Astrocyte (in vitro differentiated cells and primary cell): ENCODE results near the gene ZNF212. TPM values are rescaled to one million over a fixed set of nuclear protein-coding genes. Genes with fewer than 3 reads are reported as not detected.
A peak's percentile ranks its signal among the peaks of the same experiment; 100 is the strongest.

Experiments used
- DNase-seq: peaks from one replicate; pipeline ENCODE4 v3.0.0-alpha.2; 2010; ENCODE audit warnings: low read depth
- FAIRE-seq: peaks from 2 replicates; lab custom pipeline; 2011; peaks lifted over from hg19 to GRCh38; lab: Jason Lieb, UNC
- H2AFZ ChIP-seq: 2 replicates; pipeline ENCODE4 v1.6.0; 2012; ENCODE audit warnings: low read depth, low read length, inconsistent platforms
- H3K27ac ChIP-seq: 2 replicates; pipeline ENCODE4 v1.5.1; 2011; ENCODE audit warnings: low read depth, low read length, inconsistent platforms
- H3K27me3 ChIP-seq: 2 replicates; pipeline ENCODE4 v1.6.0; 2011; ENCODE audit warnings: low read length, inconsistent platforms; ENCODE audit not compliant: insufficient read depth
- H3K36me3 ChIP-seq: 2 replicates; pipeline ENCODE4 v1.5.1; 2011; ENCODE audit warnings: low read length, inconsistent platforms; ENCODE audit not compliant: insufficient read depth
- H3K4me1 ChIP-seq: 2 replicates; pipeline ENCODE4 v1.5.1; 2011; ENCODE audit warnings: low read length, inconsistent platforms; ENCODE audit not compliant: insufficient read depth
- H3K4me2 ChIP-seq: 2 replicates; pipeline ENCODE4 v1.6.0; 2012; ENCODE audit warnings: low read length, inconsistent platforms
- H3K4me3 ChIP-seq: 2 replicates; pipeline ENCODE4 v1.5.1; 2011; ENCODE audit warnings: low read depth, mild to moderate bottlenecking, low read length, inconsistent platforms; ENCODE audit not compliant: insufficient read depth
- H3K79me2 ChIP-seq: 2 replicates; pipeline ENCODE4 v1.6.0; 2012; ENCODE audit warnings: mild to moderate bottlenecking, low read length, inconsistent platforms; ENCODE audit not compliant: insufficient read depth
- H3K9ac ChIP-seq: 2 replicates; pipeline ENCODE4 v1.6.0; 2012; ENCODE audit warnings: mild to moderate bottlenecking, low read length, inconsistent platforms
- H3K9me3 ChIP-seq: 2 replicates; pipeline ENCODE4 v1.5.1; 2012; ENCODE audit warnings: low read depth, mild to moderate bottlenecking, low read length, inconsistent platforms; ENCODE audit not compliant: insufficient read depth
- H4K20me1 ChIP-seq: 2 replicates; pipeline ENCODE4 v1.6.0; 2012; ENCODE audit warnings: low read length, inconsistent platforms; ENCODE audit not compliant: insufficient read depth
- H3K27ac Mint-ChIP-seq: one replicate; pipeline ENCODE4 v1.8.0; 2021; ENCODE audit warnings: mild to moderate bottlenecking, mixed read lengths; ENCODE audit not compliant: unreplicated experiment
- H3K27me3 Mint-ChIP-seq: one replicate; pipeline ENCODE4 v1.8.0; 2021; ENCODE audit warnings: low read depth, mixed read lengths; ENCODE audit not compliant: unreplicated experiment
- H3K36me3 Mint-ChIP-seq: one replicate; pipeline ENCODE4 v1.8.0; 2021; ENCODE audit warnings: low read depth, mixed read lengths; ENCODE audit not compliant: unreplicated experiment
- H3K4me1 Mint-ChIP-seq: one replicate; pipeline ENCODE4 v1.8.0; 2021; ENCODE audit warnings: low read depth, mixed read lengths; ENCODE audit not compliant: unreplicated experiment
- H3K4me3 Mint-ChIP-seq: one replicate; pipeline ENCODE4 v1.8.0; 2021; ENCODE audit warnings: mild to moderate bottlenecking, moderate library complexity, mixed read lengths; ENCODE audit not compliant: unreplicated experiment
- H3K9me3 Mint-ChIP-seq: one replicate; pipeline ENCODE4 v1.8.0; 2021; ENCODE audit warnings: mild to moderate bottlenecking, mixed read lengths; ENCODE audit not compliant: unreplicated experiment
- EZH2 ChIP-seq: IDR thresholded peaks from 2 replicates; pipeline ENCODE4 v1.6.1; 2012; ENCODE audit warnings: mild to moderate bottlenecking, low read length, inconsistent platforms; ENCODE audit not compliant: insufficient read depth
- total RNA-seq: library from RNA; stranded (reverse); gene quantifications from 2 replicates; pipeline ENCODE4 v1.2.1, GENCODE V29; 2021
- TF ChIP-seq, protein P1 (sequence below): IDR thresholded peaks from 2 replicates; pipeline ENCODE4 v1.5.1; 2011; ENCODE audit warnings: low read depth, mild to moderate bottlenecking, inconsistent platforms, low read length, moderate library complexity; ENCODE audit not compliant: insufficient read depth

The ZNF212 gene
- total RNA-seq, 1 donor from 2014 or later: 8.2 TPM

DNA sequence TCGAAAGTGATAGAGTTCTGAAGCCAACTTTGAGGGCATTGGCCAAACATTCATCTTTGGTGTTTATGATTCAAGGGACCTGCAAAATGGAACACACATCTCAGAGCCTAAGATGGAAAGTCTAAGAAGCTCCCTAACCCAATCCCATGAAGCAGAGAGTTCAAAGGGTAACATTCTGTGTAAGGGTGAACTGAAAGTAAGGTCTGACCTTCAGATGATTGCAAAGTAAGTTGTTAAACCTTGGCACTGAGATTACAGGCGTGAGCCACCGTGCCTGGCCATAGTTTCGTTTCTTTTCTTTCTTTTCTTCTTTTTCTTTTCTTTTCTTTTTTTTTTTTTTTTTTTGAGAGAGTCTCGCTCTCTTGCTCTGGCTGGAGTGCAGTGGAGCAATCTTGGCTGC, 2.2 kb downstream of the ZNF212 start:
- Histone ChIP-seq H3K9ac (no peak overlapping the region), H4K20me1 (peaks cover 27% of the 10 kb centered on the region), H3K4me1 (peaks cover 13% of the 10 kb centered on the region), H3K4me2 (no peak overlapping the region), H2AFZ (no peak overlapping the region), H3K9me3 (no peaks in the 10 kb centered on the region), H3K4me3 (no peak overlapping the region), H3K27me3 (no peaks in the 10 kb centered on the region), H3K79me2 (peaks cover 64% of the 10 kb centered on the region), H3K27ac (no peak overlapping the region), H3K36me3 (no peaks in the 10 kb centered on the region)
- Mint-ChIP-seq H3K9me3 (no peaks in the 10 kb centered on the region), H3K36me3 (peaks cover 8% of the 10 kb centered on the region), H3K27ac (no peak overlapping the region), H3K4me1 (peaks cover 5% of the 10 kb centered on the region), H3K27me3 (no peaks in the 10 kb centered on the region), H3K4me3 (peak overlapping the region; percentile 45)
- no peak for TF ChIP-seq EZH2
- TF ChIP-seq, protein P1, sequence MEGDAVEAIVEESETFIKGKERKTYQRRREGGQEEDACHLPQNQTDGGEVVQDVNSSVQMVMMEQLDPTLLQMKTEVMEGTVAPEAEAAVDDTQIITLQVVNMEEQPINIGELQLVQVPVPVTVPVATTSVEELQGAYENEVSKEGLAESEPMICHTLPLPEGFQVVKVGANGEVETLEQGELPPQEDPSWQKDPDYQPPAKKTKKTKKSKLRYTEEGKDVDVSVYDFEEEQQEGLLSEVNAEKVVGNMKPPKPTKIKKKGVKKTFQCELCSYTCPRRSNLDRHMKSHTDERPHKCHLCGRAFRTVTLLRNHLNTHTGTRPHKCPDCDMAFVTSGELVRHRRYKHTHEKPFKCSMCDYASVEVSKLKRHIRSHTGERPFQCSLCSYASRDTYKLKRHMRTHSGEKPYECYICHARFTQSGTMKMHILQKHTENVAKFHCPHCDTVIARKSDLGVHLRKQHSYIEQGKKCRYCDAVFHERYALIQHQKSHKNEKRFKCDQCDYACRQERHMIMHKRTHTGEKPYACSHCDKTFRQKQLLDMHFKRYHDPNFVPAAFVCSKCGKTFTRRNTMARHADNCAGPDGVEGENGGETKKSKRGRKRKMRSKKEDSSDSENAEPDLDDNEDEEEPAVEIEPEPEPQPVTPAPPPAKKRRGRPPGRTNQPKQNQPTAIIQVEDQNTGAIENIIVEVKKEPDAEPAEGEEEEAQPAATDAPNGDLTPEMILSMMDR: no peak
- DNase-seq (no peak), FAIRE-seq (no peak)

DNA sequence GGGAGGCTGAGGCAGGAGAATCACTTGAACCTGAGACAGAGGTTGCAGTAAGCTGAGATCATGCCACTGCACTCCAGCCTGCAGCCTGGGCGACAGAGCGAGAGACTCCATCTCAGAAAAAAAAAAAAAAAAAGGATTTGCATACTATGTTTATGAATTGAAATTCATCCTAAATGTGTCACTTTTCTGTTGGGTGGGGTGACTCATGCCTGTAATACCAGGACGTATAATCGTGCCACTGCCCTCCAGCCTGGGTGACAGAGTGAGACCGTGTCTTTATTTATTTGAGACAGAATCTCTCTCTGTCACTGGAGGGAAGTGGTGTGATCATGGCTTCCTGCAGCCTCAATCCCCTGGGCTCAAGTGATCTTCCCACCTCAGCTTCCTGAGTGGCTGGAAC, 5.8 kb downstream of the ZNF212 start:
- Histone ChIP-seq H3K4me1 (peaks cover 7% of the 10 kb centered on the region), H3K79me2 (peaks cover 81% of the 10 kb centered on the region), H3K9me3 (no peaks in the 10 kb centered on the region), H3K36me3 (no peaks in the 10 kb centered on the region), H3K9ac (no peak overlapping the region), H3K4me2 (no peak overlapping the region), H3K27me3 (no peaks in the 10 kb centered on the region), H3K4me3 (no peak overlapping the region), H4K20me1 (peaks cover 47% of the 10 kb centered on the region), H3K27ac (no peak overlapping the region), H2AFZ (no peak overlapping the region)
- no peak for TF ChIP-seq EZH2
- TF ChIP-seq, protein P1: no peak
- FAIRE-seq (no peak), DNase-seq (no peak)
- H3K27me3 Mint-ChIP-seq: no peaks in the 10 kb centered on the region
- H3K4me1 Mint-ChIP-seq: peaks cover 9% of the 10 kb centered on the region
- H3K9me3 Mint-ChIP-seq: no peaks in the 10 kb centered on the region
- H3K36me3 Mint-ChIP-seq: peaks cover 11% of the 10 kb centered on the region
- H3K27ac Mint-ChIP-seq: no peak overlapping the region
- H3K4me3 Mint-ChIP-seq: no peak overlapping the region

DNA sequence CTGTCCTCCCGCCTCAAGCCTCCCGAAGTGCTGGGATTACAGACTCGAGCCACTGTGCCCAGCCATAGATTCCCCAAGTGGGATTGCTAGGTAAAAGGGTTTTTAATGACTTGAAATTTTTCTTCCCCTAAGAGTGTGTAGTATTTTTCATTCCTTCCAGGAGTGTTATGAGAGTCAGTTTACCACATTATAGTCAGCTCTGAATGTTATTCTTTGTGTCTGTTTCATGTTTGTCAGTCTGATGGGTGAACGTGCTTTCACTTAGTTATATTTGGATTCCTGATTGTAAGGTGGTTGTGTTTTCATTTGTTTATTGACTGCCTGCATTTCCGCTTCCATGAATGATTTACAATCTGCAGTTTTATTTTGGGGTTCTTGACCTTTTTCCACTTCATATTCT, 6.3 kb downstream of the ZNF212 start:
- Mint-ChIP-seq H3K27me3 (no peaks in the 10 kb centered on the region), H3K4me3 (no peak overlapping the region), H3K36me3 (peaks cover 11% of the 10 kb centered on the region), H3K9me3 (no peaks in the 10 kb centered on the region), H3K4me1 (peaks cover 5% of the 10 kb centered on the region), H3K27ac (no peak overlapping the region)
- Histone ChIP-seq H2AFZ (no peak overlapping the region), H3K4me3 (no peak overlapping the region), H3K9me3 (no peaks in the 10 kb centered on the region), H3K27ac (no peak overlapping the region), H3K4me1 (peaks cover 2% of the 10 kb centered on the region), H3K4me2 (no peak overlapping the region), H4K20me1 (peaks cover 43% of the 10 kb centered on the region), H3K79me2 (peaks cover 76% of the 10 kb centered on the region), H3K36me3 (peaks cover 3% of the 10 kb centered on the region), H3K9ac (no peak overlapping the region), H3K27me3 (no peaks in the 10 kb centered on the region)
- no peak for FAIRE-seq
- no peak for DNase-seq
- TF ChIP-seq, protein P1: no peak
- no peak for TF ChIP-seq EZH2
